Ishikawa (cell line): ENCODE measurements around the gene SLC4A3.

Source experiments
- CEBPB ChIP-seq: IDR thresholded peaks from 2 replicates; pipeline ENCODE4 v1.6.1; 2012
- CREB1 ChIP-seq: IDR thresholded peaks from 2 replicates; pipeline ENCODE4 v1.6.1; 2012; ENCODE audit warnings: low read depth
- EGR1 ChIP-seq: IDR thresholded peaks from 2 replicates; pipeline ENCODE4 v1.6.1; 2012
- EP300 ChIP-seq: IDR thresholded peaks from 2 replicates; pipeline ENCODE4 v1.6.1; 2012; ENCODE audit warnings: borderline replicate concordance
- FOXM1 ChIP-seq: IDR thresholded peaks from 2 replicates; pipeline ENCODE4 v1.6.1; 2012; ENCODE audit warnings: low read depth, borderline replicate concordance
- MAX ChIP-seq: IDR thresholded peaks from 2 replicates; pipeline ENCODE4 v1.6.1; 2012
- NFIC ChIP-seq: IDR thresholded peaks from 2 replicates; pipeline ENCODE4 v1.6.1; 2012
- RAD21 ChIP-seq: IDR thresholded peaks from 2 replicates; pipeline ENCODE4 v1.6.1; 2012; ENCODE audit warnings: low read depth
- REST ChIP-seq: IDR thresholded peaks from 2 replicates; pipeline ENCODE4 v1.6.1; 2012; ENCODE audit warnings: low read depth, mild to moderate bottlenecking
- TAF1 ChIP-seq: IDR thresholded peaks from 2 replicates; pipeline ENCODE4 v1.6.1; 2012; ENCODE audit warnings: low read depth, mild to moderate bottlenecking
- TCF12 ChIP-seq: IDR thresholded peaks from 2 replicates; pipeline ENCODE4 v1.6.1; 2012; ENCODE audit warnings: low read depth
- TEAD4 ChIP-seq: IDR thresholded peaks from 2 replicates; pipeline ENCODE4 v1.6.1; 2012
- USF1 ChIP-seq: IDR thresholded peaks from 2 replicates; pipeline ENCODE4 v1.6.1; 2012
- YY1 ChIP-seq: IDR thresholded peaks from 2 replicates; pipeline ENCODE4 v1.6.1; 2012; ENCODE audit warnings: low read depth
- ZBTB7A ChIP-seq: IDR thresholded peaks from 2 replicates; pipeline ENCODE4 v1.6.1; 2012; ENCODE audit warnings: low read depth

Gene SLC4A3

GRCh38 chr2:219628235-219628985, 980 bp downstream of the SLC4A3 start:
- TF ChIP-seq TAF1 (no peak), TEAD4 (no peak), TCF12 (no peak), NFIC (no peak), YY1 (no peak), USF1 (no peak), MAX (no peak), EP300 (no peak), FOXM1 (no peak), REST (no peak), EGR1 (no peak), ZBTB7A (no peak), RAD21 (no peak), CEBPB (no peak), CREB1 (no peak)

- TF ChIP-seq EGR1, result no peak
- TF ChIP-seq EP300, result no peak
- no peak for TF ChIP-seq FOXM1
- no peak for TF ChIP-seq NFIC
- TF ChIP-seq TEAD4, result no peak
- no peak for TF ChIP-seq REST
- TF ChIP-seq CEBPB, result no peak
- no peak for TF ChIP-seq CREB1
- no peak for TF ChIP-seq TCF12
- TF ChIP-seq USF1, result no peak
- TF ChIP-seq TAF1, result no peak
- no peak for TF ChIP-seq YY1
These were observed 1.8 kb downstream of the SLC4A3 start for GRCh38 chr2:219628986-219629901.

- no peak for TF ChIP-seq FOXM1
- TF ChIP-seq TEAD4, result no peak
- no peak for TF ChIP-seq NFIC
- no peak for TF ChIP-seq ZBTB7A
- no peak for TF ChIP-seq CEBPB
- TF ChIP-seq YY1, result no peak
- no peak for TF ChIP-seq EGR1
- no peak for TF ChIP-seq TAF1
- TF ChIP-seq RAD21, result no peak
- TF ChIP-seq EP300, result no peak
- no peak for TF ChIP-seq USF1
- no peak for TF ChIP-seq TCF12
- no peak for TF ChIP-seq MAX
- no peak for TF ChIP-seq REST
- TF ChIP-seq CREB1, result no peak
These were observed 2.7 kb downstream of the SLC4A3 start for GRCh38 chr2:219629976-219630695.
